Jurkat, Clone E6-1 (cell line): Measurements from ENCODE around the gene FAM222A.

Source experiments
- DNase-seq: peaks from one replicate; pipeline ENCODE4 v3.0.0-alpha.2; 2011; ENCODE audit warnings: low read depth, low spot score
- H3K4me3 ChIP-seq: 2 replicates; pipeline ENCODE4 v1.5.1; 2011; ENCODE audit warnings: mild to moderate bottlenecking, low read length, control low read depth, moderate library complexity

Gene FAM222A

GRCh38 chr12:109708939-109709338, 4.7 kb upstream of the FAM222A start:
- DNase-seq: no peak
- no peak overlapping the region for H3K4me3 ChIP-seq

- DNase-seq: no peak
- no peak overlapping the region for H3K4me3 ChIP-seq
Measured at GRCh38 chr12:109709401-109709991, 4.1 kb upstream of the FAM222A start.

- no peak overlapping the region for H3K4me3 ChIP-seq
Measured at GRCh38 chr12:109710205-109710746, 3.3 kb upstream of the FAM222A start.

GRCh38 chr12:109710747-109711595, 2.7 kb upstream of the FAM222A start:
- DNase-seq: no peak
- no peak overlapping the region for H3K4me3 ChIP-seq

More at GRCh38 chr12:109710205-109710746, 3.3 kb upstream of the FAM222A start:
- DNase-seq: no peak

- no peak for DNase-seq
- H3K4me3 ChIP-seq: no peak overlapping the region
Measured at GRCh38 chr12:109711596-109712461, 1.8 kb upstream of the FAM222A start.

- peak overlapping the region; percentile 52 for H3K4me3 ChIP-seq
- no peak for DNase-seq
Measured at GRCh38 chr12:109714141-109714912, 702 bp downstream of the FAM222A start.

GRCh38 chr12:109714913-109715244, 1.3 kb downstream of the FAM222A start:
- DNase-seq: no peak
- peak overlapping the region; percentile 23 for H3K4me3 ChIP-seq

- H3K4me3 ChIP-seq: no peak overlapping the region
Measured at GRCh38 chr12:109715310-109716091, 1.9 kb downstream of the FAM222A start.

GRCh38 chr12:109716092-109716479, 2.5 kb downstream of the FAM222A start:
- DNase-seq: no peak
- no peak overlapping the region for H3K4me3 ChIP-seq

More at GRCh38 chr12:109715310-109716091, 1.9 kb downstream of the FAM222A start:
- no peak for DNase-seq

GRCh38 chr12:109716512-109717389, 3.1 kb downstream of the FAM222A start:
- DNase-seq: no peak
- no peak overlapping the region for H3K4me3 ChIP-seq

- no peak overlapping the region for H3K4me3 ChIP-seq
- no peak for DNase-seq
Measured at GRCh38 chr12:109717390-109718357, 4.0 kb downstream of the FAM222A start.

- DNase-seq: no peak
- H3K4me3 ChIP-seq: no peak overlapping the region
Measured at GRCh38 chr12:109718390-109718789, 4.8 kb downstream of the FAM222A start.

- no peak overlapping the region for H3K4me3 ChIP-seq
- no peak for DNase-seq
Measured at GRCh38 chr12:109719123-109720022, 5.7 kb downstream of the FAM222A start.

- no peak overlapping the region for H3K4me3 ChIP-seq
- DNase-seq: no peak
Measured at GRCh38 chr12:109720152-109720856, 6.7 kb downstream of the FAM222A start.

GRCh38 chr12:109720857-109721189, 7.2 kb downstream of the FAM222A start:
- no peak overlapping the region for H3K4me3 ChIP-seq
- no peak for DNase-seq
